DLD1 (cell line): ENCODE results near the gene PCCA.
"Not testable (repeated sequence)": the region's sequence is repeated elsewhere in the genome, so short reads cannot be mapped to it uniquely, and the experiment has no call there.

Experiments
- in situ Hi-C: cut with HindIII; loops from 2 replicates; pipeline ENCODE4 v1.10.0; 2017; ENCODE audit warnings: low sequenced_read_pairs

PCCA gene

GRCh38 chr13:100131863-100132574 lies 43.1 kb downstream of the PCCA start:
- in situ Hi-C loops: no loop called here

DNA sequence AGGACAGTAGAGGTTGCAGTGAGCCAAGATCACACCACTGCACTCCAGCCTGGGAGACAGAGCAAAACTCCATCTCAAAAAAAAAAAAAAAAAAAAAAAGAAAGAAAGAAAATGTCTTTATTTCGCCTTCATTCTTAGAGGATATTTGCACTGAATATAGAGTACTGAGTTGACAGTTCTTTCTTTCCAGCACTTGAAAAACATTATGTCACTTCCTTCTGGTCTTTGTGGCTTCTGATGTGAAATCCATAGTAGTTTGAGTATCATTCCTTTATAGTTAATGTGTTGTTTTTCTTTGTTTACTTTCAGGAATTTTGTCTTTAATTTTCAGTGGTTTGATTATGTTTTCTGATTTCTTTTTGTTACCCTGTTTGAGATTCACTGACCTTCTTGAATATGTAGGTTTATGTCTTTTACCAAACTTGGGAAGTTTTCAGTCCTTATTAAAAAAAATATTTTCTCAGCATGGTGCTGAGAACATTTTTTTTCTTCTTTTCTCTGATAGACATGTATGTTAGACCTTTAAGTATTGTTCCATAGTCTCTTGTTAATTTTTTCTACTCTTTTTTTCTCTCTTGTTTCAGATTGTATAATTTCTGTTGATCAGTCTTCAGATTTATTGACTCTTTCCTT lies 50.1 kb downstream of the PCCA start:
- in situ Hi-C loops: no loop called here

GRCh38 chr13:100139817-100140216 lies 50.9 kb downstream of the PCCA start:
- in situ Hi-C loops: no loop called here

GRCh38 chr13:100140441-100140840 lies 51.5 kb downstream of the PCCA start:
- in situ Hi-C loops: no loop called here

DNA sequence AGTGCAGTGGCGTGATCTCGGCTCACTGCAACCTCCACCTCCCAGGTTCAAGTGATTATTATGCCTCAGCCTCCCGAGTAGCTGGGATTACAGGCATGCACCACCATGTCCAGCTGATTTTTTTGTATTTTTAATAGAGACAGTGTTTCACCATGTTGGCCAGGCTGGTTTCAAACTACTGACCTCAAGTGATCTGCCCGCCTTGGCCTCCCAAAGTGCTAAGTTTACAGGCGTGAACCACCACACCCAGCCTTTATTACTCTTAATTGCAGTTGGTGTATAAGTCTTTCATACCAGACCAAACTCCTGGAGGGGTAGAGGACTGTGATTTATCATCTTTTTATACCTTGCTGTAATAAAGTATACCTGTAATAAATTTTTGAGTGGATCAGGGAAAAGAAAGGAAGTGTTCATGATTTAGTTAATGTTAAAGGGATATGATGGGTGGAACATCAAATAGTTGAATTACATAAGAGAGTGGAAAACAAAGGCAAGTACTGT lies 52.6 kb downstream of the PCCA start:
- in situ Hi-C loops: not testable (repeated sequence)

GRCh38 chr13:100146534-100146933 lies 57.6 kb downstream of the PCCA start:
- in situ Hi-C loops: no loop called here

DNA sequence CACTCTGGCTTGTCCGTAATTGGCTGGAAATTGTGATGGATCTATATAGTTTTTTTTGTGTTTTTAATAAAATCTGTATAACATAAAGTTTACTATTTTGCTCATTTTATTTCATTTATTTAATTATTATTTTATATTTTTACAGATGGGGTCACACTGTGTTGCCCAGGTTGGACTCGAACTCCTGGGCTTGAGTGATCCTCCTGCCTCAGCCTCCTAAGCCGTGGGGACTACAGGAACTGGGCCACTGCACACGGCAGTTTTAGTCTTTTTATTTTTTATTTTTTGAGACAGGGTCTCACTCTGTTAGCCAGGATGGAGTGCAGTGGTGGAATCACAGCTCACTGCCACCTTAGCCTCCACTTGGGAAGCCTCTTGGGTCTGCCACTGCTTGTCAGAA lies 58.9 kb downstream of the PCCA start:
- in situ Hi-C loops: no loop called here

DNA sequence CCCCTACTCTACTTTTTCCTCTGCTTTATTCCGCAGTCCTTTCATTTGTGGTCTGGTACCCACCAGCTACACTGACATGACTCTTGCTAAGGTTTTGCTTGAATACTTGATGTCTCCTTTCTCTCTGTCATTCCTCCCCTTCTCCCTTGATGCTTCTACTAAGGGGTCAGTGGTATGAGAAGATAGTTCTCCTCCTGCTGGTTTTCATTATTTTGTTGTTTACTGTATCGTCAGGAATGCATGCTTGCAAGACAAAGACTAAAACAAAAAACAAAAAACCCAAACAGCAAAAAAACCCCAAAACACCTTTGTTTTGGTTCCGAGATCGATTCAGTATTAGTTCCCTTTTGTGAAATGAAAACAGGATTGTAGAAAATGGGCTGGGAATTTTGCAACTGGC lies 59.5 kb downstream of the PCCA start:
- in situ Hi-C loops: no loop called here

- in situ Hi-C loops: no loop called here
Measured at GRCh38 chr13:100149389-100149788, 60.5 kb downstream of the PCCA start.

GRCh38 chr13:100150711-100151110 lies 61.8 kb downstream of the PCCA start:
- in situ Hi-C loops: not testable (repeated sequence)

GRCh38 chr13:100154842-100155416 lies 66.0 kb downstream of the PCCA start:
- in situ Hi-C loops: no loop called here

- in situ Hi-C loops: no loop called here
Measured at GRCh38 chr13:100156788-100157187, 67.9 kb downstream of the PCCA start.

DNA sequence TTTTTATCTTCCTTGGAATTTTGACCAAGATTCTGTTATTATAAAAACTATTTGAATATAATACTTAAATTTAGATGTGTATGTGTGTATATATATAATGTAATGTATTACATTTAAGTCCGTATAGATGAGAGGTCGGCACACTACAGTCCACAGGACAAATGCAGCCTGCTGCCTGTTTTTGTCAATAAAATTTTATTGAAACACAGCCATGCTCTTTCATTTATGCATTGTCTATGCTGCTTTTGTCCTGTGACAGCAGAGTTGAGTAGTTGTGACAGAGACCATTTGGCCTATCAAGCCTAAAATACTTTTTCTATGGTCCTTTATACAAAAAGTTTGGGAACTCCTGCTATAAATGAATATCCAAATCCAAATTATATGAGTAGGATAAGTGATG lies 69.7 kb downstream of the PCCA start:
- in situ Hi-C loops: no loop called here

GRCh38 chr13:100159584-100159983 lies 70.7 kb downstream of the PCCA start:
- in situ Hi-C loops: no loop called here

GRCh38 chr13:100160450-100160849 lies 71.6 kb downstream of the PCCA start:
- in situ Hi-C loops: no loop called here

DNA sequence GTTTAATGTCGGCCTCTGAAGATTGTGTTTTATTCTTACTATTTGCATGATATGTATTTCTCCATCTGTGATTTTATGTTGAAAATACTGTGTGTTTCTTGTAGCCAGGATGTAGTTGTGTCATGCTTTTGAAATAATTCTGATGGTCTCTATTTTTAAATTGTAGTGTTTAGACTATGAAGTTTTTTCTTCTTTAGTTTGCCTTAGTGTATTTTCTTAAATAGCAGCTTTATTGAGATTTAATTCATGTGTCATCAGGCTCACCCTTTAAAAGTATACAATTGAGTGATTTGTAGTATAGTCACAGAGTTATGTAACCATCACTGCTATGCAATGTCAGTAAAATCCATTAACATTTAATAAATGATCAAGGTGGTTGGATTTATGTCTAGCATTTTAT lies 74.5 kb downstream of the PCCA start:
- in situ Hi-C loops: no loop called here

DNA sequence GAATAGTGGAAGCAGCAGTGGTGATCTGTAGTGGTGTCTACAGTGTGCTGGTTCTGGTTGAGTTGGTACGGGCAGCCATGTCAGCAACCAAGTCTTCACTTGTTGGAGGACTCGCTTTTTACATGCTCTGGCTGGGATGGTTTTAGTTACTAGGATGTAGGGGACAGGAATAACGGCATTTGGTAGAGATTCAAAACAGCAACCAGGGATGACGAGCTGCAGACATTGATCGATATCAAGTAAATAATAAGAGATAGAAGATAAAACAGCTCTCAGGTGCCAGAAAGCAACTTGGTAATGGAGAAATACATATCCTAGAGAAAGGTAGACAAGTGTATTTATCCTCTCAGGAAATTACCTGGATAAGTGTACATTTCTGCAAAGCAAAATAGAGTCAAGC lies 84.3 kb downstream of the PCCA start:
- in situ Hi-C loops: no loop called here

GRCh38 chr13:100174455-100174854 lies 85.6 kb downstream of the PCCA start:
- in situ Hi-C loops: not testable (repeated sequence)

DNA sequence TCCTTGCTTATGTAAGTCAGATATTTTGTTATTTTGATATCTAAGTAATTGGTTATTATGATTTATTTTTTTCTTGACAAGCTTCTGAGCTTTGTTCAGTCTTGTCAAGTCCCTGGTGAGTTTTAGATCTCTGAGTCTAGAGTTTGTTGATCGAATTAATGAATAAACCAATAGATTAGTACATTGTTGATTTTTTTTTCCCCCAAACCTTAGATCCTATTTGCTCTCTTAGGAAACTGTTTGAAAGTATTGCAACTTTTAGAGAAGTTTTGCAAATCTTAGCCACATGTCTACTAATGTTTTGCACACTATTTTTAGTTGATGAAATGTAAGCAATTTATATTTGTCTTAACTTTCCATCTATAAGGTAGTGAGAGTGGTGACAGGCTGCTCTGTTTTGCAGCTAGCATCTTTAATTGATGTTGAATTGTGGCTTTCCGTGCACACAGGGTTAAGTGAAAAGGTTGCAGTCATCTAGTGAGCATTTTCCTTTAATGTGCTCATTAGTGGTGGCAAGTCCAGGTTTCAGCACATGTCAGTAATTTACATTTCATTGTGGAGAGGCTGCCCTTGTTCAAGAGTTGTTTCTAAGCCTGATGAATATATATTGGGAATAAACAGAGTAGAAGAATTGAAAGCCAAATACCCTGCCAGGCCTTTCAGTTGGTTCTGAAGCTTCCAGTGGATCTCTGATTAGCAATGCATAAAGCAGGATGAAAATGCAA lies 86.3 kb downstream of the PCCA start:
- in situ Hi-C loops: no loop called here

DNA sequence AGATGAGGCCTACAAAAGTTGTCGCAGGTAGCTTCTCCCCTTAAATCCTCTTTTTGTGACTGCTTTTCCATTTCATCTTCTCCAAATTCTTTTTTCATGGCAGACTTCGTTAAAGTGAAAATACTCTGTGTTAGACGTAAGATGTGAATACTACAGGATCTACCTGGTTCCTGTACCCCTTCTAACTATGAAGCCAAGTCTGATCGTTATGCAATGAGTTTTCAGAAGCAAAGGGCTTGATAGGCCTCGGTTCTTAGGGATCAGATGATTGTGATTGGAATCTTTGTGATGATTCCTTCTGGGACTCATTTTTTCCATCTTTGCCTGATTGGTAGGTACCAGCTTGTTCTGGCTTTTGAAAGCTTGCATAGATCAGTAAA lies 86.9 kb downstream of the PCCA start:
- in situ Hi-C loops: no loop called here

DNA sequence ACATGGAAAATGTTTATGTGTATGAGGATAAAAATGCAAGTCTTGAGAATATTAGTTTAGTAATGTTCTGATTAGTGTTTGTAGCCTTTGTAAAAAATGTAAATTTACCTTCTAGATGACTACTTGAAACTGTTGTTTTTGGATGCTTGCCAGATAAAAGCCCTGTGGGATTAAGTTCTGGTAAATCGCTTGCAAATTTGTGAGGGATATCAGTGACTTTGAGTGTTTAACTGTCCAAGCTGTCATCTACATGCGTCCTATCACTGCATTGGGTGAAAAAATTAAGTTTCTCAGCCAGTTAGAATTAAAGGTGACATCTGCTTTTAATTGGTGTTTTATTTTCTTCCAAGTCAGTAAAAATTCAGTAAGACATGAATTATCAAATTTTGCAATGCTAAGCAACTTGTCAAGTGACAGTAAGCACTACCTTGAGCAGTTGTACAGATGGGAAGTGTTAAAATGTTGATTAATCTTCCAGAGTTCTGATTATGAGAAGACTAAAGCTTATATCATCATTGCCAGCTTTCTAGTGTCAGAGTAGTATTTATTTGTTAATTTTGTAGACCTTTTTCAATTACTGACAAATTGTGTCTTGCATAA lies 88.0 kb downstream of the PCCA start:
- in situ Hi-C loops: no loop called here
